HG02938 (cell line): ENCODE measurements around the gene ADCY3.

Experiments used
- ATAC-seq: cut with Tn5 transposase; IDR thresholded peaks from one replicate; pipeline ENCODE4 v1.9.1; 2021; ENCODE audit warnings: mild to moderate bottlenecking, moderate library complexity; ENCODE audit not compliant: unreplicated experiment

ADCY3 gene

DNA sequence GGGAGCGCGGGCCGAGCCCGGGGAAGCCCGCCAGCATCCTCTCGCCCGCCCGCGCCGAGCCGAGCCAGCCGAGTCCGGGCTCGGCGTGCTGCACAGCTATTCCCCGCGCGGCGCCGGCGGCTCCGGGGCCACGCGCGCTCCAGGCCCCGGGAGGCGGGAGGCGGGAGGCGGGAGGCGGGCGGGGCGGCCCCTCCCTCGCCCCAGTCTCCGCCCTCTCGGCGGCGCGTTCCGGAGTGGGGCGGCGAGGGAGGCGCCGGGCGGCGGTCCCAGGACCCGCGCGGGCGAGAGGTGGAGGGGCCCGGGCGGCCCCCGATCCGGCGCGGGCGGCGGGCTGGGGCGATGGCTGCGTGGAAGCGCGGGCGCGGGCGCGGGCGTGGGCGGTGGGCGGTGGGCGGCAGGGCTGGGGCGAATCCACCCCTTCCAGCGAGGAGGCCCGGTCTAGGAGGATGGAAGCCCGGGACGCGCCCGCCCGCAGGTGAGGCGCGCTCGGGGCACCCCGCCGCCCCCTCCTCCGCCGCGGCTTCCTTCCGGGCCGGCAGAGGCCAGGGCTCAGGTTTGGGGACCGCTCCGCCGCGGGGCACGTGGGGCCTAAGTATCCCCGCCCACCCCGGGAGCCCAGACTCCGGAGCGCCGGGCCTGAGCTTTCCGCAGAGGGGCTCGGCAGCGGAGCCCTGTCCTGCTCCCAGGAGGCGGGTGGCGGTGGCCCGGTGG lies at the start of gene ADCY3:
Gene ADCY3, minus strand, starts transcription at position 140 of the 711 bp plus-strand sequence. CDS start 1,250 bp downstream, outside the sequence.
- peak; percentile 39 for ATAC-seq

DNA sequence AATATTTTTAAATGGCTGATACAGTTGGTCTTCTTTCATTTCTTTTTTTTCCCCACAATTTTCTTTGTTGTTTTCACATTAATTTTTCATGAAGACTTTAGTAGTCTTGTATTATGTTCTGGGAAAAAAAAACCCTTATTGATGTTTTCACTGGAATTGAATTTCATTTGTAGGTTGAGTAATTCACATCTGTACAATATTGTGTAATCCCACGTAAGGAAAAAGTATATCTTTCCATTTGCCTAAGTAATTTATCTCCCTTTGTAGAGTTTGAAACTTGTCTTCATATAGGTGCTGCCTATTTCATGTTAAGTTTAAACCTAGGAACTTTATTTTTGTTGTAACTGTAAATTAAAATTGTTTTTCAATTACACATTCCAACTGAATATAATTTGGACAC lies 49.7 kb upstream of the ADCY3 start:
- ATAC-seq, result no peak

DNA sequence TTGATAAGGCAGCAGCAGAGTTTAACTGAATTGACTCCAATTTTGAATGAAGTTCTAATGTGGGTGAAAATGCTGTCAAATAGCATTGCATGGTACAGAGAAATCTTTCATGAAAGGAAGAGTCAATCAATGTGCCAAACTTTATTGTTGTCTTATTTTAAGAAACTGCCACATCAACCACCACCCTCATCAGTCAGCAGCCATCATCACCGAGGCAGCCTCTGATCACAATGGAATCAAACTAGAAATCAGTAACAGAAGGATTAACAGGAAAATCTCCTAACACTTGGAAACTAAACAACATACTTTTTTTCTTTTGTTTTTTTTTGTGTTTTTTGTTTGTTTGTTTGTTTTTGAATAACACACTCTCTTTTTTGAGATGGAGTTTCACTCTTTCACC lies 41.9 kb upstream of the ADCY3 start:
- no peak for ATAC-seq

DNA sequence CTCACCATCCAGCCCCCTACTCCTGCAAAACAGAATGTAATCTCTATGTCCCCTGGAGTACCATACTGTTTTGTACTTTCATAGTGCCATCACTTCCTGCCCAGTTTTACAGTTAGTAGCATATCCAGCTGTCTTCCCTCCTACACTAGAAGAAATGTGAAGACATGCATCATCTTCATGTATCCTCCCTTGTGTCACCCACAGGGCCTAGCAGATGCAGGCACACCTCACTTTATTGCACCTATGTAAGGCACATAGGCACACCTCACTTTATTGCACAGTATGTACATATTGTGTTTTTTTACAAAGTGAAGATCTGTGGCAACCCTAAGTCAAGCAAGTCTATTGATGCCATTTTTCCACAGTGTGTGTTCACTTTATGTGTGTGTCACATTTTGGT lies 39.7 kb upstream of the ADCY3 start:
- ATAC-seq, result no peak

DNA sequence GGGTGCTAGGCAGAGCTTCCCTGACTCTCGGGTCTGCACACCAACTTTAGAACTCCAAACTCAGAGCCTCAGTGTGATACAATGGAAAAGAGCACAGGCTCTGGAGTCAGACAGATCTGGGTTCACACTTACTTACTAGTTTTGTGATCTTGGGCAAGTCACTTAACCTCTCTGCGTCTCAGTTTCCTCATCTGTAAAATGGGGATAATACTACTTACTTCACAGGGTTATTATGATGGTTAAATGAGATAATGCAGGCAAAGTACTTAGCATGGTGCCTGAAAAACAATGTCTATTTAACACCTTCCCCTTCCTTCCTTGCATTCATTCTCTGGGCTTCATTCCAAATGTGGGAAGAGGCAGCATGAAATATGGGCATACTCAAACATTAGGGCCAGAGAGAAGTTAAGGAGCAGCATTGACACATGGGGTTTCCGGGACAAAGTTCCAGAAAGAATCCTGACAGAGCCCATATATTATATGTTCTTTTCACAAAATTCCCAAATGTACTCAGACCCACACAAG lies 38.4 kb upstream of the ADCY3 start:
- ATAC-seq, result no peak

DNA sequence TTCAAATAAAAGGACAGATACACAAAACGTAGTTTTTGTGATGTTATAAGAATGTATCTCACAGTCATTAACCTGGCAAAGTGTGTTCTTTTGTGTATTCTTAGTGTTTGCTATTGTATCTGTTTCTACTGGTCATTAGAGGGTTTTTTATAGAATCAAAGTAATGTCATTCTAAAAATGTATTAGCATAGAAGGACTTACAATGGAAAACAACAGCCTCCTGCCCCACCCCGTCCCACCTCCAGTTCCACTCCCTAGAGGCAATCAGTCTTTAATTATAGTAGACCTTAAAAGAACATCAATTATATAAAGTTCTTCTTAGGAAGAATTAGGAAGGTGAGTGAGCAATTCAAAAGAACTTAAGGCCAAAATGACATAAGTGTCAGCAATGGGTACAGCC lies 37.9 kb upstream of the ADCY3 start:
- ATAC-seq, result no peak

DNA sequence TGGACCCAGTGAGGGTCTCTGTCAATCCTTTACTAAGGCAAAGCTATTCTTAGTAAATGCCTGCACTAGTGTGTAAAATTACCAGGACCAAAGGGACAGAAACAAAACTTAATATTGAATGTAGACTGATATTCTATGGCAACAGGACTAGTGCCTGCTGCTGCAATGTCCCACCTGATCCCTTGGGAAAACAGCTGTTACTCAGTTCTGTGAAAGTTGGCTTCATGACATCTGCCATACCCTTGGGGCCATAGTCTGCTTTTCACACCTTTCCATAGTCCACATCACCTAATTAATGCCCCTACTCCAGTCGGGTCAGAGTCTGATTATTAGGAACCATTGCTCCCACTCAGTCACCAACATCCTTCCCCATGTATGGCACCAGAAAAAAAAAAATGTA lies 37.2 kb upstream of the ADCY3 start:
- no peak for ATAC-seq

DNA sequence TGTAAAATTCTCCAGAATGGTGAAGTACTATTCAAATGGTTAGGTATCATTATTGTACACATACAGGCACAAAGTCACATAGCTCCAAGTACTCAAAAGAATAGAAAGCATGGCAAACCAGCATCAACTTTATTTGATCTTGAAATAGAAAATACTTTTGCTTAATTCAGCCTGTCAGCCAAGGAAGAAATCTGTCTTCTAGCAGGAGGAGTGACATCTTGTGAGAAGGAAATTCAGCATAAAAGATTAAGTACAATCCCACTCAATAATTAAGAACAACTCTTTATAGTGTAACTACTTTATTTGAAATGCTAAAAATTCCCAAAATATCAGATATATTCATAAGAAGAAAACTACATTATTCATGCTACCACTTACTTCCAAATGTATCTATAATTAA lies 35.9 kb upstream of the ADCY3 start:
- no peak for ATAC-seq

DNA sequence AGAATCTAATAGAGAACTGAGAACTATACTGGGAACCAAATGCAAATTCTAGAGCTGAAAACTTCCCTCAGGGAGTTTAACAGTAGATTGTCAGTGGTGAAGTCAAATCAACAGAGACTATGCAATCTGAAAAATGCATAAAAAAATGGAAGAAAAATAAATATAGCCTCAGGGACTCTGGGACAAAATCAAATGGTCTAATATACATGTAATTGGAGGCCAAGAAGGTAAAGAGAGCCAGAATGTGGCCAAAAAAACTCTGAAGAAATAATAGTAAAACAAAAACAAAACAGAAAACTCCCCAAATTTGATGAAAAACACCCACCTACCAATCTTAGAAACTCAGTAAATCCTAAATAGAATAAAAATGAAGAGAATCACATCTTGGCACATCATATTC lies 35.2 kb upstream of the ADCY3 start:
- no peak for ATAC-seq

DNA sequence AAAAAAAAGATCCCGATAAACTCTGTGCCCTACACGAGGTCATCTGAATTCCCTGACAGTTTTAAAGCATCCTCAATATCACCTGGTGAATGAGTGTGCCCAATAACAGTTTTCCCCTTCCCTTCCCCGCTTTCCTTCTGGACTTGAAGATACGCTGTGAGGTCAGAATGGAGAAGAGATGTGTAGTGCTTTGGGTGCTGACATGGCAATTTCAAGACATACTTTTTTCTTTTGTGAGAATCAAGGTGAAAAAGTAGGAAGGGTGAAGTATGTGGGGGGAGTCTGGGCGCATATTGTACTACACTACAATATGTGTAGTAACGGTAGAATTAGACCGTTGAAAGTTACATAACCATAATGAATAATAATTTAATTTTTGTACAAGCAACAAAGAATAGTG lies 30.1 kb upstream of the ADCY3 start:
- no peak for ATAC-seq

DNA sequence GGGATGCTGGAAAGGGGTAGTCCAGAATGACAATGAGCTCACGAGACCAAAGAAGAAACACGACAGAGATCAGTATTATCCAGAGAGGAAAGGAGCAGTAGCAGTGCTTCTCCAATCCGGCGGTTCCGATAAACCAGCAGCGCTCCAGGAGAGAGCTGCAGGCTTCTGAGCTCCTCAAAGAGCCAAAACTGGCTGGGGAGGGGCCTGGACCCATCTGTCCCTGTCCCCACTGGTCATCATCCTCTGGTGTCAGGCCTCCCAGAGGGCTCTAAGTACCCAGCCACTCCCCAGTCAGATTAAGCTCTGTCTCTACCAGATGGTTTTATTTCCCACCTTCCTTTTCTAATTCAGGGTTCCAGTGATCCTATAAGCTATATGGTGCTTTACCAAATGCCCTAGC lies 28.5 kb upstream of the ADCY3 start:
- no peak for ATAC-seq

DNA sequence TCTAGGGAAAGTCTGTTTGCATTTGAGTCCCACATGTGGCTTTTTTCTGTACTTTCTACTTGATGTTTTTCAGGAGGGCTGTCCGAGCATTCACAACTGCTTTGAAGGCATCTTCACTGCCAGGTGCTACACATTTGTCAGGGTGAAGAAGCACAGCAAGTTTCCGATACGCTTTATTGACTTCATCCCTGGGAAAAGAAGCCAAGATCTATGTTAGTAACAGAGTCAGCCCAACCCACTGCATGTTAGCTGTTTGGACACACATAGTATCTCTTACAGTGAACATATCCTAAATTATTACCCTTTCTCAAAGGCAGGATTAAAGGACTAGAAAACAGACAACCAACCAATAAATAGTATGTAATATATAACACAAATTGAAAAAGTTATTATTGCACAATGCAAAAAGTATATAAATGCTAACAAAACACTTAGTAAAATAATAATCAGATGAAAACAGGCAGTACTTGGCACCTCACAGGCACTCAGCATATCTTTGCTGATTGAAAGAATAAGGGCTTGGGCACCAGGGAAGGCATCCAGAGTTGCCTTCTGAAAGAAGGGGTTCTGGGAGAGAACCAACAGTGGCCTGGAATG lies 27.6 kb upstream of the ADCY3 start:
- no peak for ATAC-seq

DNA sequence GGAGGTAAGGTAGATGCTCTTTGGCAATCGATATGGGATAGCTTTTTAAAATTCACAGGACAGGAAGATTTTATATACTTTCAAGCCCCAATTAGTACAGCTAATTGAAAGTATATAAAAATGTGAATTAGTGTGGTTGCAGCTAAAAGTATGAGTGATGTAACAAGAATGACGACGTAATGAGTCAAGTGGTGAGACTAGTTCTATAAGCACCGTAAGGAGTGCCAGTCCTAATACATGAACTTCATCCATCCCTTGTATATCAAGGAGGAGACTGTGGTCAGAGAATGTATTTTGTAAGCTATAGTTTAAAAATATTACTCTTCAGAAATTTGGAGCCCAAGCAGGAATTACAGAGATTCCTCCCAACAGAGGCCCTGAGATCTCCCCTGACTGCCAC lies 25.9 kb upstream of the ADCY3 start:
- ATAC-seq, result no peak

DNA sequence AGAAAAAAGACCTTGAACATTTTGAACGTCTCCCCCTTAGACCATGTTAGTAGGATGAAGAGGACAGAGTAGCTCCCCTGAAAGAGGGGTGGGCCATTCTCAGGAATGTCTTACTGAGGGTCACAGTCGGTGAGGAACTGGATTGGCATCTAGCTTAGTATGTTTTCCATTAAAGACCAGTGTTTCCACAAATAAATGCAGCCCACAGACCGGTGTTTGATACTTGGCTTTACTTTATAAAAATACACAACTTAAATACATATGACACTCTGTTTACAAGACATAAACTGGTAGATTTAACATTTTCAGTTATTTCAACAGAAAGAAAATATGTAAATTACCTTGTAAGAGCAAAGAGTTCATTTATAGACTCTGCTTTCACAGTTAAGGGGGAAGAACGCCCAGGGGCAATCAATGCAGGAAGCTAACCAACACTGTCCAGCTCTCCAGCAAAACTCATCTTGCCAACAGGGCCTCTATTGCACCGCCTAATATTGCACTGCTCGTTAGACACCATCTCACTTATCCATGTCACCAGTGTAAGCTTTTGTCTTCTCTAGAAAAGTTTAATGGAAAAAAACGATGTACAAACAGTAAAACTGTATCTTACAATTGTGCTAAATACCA lies 23.5 kb upstream of the ADCY3 start:
- no peak for ATAC-seq

DNA sequence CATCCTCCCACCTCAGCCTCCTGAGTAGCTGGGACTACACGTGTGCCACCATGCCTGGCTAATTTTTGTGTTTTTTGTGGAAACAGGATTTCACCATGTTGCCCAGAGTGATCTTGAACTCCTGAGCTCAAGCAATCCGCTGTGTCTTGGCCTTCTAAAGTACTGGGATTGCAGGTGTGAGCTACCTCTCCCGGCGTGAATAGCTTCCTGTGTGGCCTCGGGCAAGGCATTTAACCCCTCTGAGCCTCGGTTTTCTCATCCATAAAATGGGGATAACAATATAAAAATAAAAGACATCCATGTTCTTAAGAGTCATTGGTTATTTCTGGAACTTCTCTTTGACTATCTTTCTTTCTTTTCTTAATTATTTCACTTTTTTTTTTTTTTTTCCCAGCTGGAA lies 19.3 kb upstream of the ADCY3 start:
- no peak for ATAC-seq

DNA sequence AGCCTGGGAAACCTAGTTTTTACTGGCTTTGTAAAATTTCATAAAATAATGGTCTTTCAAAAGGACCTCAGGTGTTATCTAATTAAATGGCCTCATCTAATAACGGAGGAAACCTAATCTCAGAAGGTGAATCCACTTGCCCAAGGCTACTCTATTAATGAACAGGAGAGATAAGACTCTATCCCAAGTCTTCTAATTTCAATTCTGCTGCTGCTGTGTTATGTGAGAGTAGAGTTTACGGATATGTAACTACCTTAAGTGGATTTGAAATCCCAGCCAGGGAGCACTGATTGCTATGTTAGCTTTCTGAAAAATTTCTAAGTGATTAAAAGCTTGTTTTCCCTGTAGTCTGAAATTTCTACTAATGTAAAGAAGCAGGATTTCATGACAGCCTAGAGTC lies 17.2 kb upstream of the ADCY3 start:
- no peak for ATAC-seq

DNA sequence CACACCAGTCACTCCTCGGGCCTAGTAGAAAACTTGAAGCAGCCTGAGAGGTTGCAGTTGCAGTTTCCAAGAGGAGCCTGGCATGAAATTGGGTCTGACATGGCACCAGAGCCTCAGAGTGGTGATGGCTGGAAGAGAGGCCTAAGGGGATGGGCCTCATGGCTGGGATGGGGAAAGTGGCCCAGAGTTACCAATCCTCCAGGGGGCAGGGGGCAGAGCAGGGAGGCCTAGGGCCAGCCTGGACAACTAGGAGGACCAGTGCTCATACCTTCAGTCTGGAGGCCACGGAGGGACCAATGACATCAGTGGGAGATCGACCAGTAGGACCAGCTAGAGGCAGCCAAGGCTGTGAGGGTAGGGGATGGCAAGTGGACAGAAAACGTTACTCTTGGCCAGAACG lies 15.1 kb upstream of the ADCY3 start:
- no peak for ATAC-seq

DNA sequence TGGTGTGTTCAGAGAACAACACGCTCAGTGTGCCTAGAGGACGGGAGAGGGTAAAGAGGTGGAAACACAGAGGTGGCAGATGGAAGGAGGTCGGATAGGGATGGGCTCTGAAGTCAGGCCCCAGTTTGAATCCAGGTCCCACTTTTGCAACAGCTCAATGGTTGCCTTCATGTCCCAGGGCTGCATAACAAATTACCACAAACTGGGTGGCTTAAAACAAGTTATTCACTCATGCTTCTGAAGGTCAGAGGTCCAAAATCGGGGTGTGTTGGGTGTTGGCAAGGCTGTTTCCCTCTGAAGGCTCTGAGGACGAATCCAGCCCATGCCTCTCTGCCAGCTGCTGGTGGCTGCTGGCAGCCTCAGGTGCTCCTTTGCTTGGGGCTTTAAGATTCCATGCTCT lies 12.7 kb upstream of the ADCY3 start:
- no peak for ATAC-seq

DNA sequence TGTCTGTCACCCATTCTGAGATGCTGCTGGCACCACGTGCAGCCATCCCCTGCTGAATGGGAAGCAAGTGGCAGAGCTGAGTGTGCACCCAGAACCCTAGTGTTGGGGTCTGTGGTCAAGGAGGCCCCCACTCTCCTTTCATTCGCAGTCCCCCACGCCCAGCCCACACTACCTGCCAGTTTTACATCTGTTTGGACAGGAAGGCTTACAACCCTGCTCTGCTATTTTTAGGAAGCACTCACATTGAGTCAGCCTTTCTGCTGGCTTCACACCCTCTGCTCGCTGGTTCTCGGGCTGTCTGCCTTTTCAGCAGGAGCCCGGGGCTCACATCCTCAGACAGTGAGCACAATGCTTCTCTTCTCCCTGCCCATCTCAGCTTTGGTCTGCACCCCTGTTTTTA lies 10.7 kb upstream of the ADCY3 start:
- peak; percentile 66 for ATAC-seq

DNA sequence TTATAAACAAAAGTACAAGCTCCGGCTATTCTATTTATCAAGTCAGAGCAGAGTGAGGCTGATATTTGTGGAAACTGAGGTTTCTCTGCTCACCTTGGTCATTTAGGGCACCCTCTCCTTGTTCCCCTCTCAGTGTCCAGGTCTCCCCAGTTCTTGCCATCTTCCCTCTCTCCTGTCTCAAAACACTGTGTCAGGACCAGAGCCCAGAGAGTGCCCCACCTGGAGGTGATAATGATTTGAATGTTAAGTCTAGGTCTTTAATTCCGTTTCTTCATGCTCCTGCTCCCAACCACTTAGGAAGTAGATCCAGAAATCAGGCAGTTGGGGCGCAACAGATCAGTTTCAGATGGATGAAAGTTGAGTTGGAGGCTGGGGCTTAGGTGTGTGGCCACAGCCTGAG lies 9.2 kb upstream of the ADCY3 start:
- no peak for ATAC-seq

DNA sequence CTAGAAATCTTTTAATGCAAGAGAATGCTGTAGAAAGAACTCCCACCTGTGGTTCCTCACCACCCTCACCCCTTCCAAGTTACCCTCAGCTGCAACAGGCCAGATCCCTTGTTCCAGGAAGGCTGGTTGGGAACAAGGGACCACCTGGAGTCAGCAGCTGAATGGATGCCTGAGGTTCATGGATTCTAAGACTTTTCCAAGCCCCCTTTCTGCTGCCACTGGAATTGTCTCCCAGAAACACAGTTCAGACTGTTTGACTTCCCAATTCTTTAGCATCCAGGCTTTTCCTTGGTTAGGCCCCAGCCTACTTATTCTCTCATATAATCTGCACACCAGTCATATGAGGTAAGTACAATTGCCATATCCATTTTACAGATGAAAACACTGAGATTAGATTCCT lies 8.0 kb upstream of the ADCY3 start:
- ATAC-seq, result no peak

DNA sequence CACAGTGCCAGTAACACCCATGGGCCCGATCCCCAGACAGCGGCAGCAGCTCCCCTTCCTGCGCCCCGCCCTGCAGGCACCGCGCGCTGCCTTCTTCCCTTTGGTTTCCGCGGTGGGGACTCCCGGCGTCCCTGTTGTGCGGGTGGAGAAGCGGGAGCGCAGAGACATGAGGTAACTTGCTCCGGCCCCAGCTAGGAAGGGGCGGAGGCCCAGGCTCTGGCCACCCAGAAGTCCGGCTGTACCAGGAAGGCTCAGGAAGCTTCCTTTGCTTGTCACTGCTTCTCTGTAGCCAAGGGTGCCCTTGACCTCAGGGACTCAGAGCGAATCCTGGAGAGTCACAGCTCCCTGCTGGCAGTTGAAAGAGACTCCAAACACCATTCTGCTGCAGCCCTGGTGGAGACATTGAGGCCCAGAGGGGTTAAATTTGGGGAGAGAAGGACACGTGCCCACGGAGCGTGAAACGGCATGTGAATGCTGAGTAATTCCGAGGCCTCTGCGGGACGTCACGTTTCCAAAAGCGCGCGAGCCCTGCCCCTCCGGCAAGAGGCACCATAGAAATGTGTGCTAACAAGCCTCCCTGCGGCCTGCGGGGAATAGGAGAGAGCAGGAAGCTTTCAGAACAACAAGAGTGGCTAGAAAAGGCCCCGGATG lies 6.7 kb upstream of the ADCY3 start:
- ATAC-seq, result no peak
